Kidney (tissue), 14 donors: Measurements from ENCODE around the gene GIMAP7. TPM values are rescaled to one million over a fixed set of nuclear protein-coding genes. Genes with fewer than 3 reads are reported as not detected.

Experiments
- DNase-seq, 5 donors: peaks; one replicate each; pipeline ENCODE4 v3.0.0-alpha.2; 2013 to 2020
- FAIRE-seq: peaks from 2 replicates; lab custom pipeline; 2012; peaks lifted over from hg19 to GRCh38; lab: Jason Lieb, UNC
- H3K27ac ChIP-seq, 2 donors: one replicate each; pipeline ENCODE4 v1.7.0; 2013; ENCODE audit warnings: low read depth in 2 of 2, low read length in 2 of 2, inconsistent platforms in 1 of 2
- H3K27me3 ChIP-seq: one replicate; pipeline ENCODE4 v1.7.1; 2013; ENCODE audit warnings: low read length, inconsistent platforms; ENCODE audit not compliant: control insufficient read depth, insufficient read depth
- H3K36me3 ChIP-seq, 3 donors: one replicate each; pipeline versions ENCODE4 v1.7.0 to v1.7.1; 2013; ENCODE audit warnings: low read length in 3 of 3, control low read depth in 1 of 3, inconsistent platforms in 1 of 3; ENCODE audit not compliant: insufficient read depth in 3 of 3, control insufficient read depth in 2 of 3
- H3K4me1 ChIP-seq, 3 donors: one replicate each; pipeline versions ENCODE4 v1.7.0 to v1.7.1; 2013; ENCODE audit warnings: low read length in 3 of 3, inconsistent platforms in 1 of 3, low read depth in 1 of 3; ENCODE audit not compliant: control insufficient read depth in 2 of 3, insufficient read depth in 2 of 3
- H3K4me3 ChIP-seq, 3 donors: one replicate each; pipeline versions ENCODE4 v1.7.0 to v1.8.1; 2013; ENCODE audit warnings: low read length in 3 of 3, control low read depth in 1 of 3, inconsistent platforms in 1 of 3
- H3K9ac ChIP-seq, 3 donors: one replicate each; pipeline versions ENCODE4 v1.7.0 to v1.7.1; 2013; ENCODE audit warnings: low read length in 3 of 3, control low read depth in 1 of 3, inconsistent platforms in 1 of 3
- H3K9me3 ChIP-seq, 3 donors: one replicate each; pipeline versions ENCODE4 v1.7.0 to v1.7.1; 2013; ENCODE audit warnings: low read length in 3 of 3, control low read depth in 1 of 3, inconsistent platforms in 1 of 3; ENCODE audit not compliant: control insufficient read depth in 2 of 3, insufficient read depth in 1 of 3
- CTCF ChIP-seq: IDR thresholded peaks from 3 replicates; pipeline ENCODE4 v1.5.1; 2012; ENCODE audit warnings: mild to moderate bottlenecking, moderate library complexity, borderline replicate concordance; ENCODE audit not compliant: insufficient read depth; ENCODE audit errors: extremely low read depth
- intact Hi-C: fragments of 100-400 bp; cut with DNase I; formaldehyde crosslinking; loops from one replicate; pipeline ENCODE4 v1.11.1; 2022
- polyA plus RNA-seq: library from polyadenylated mRNA; stranded (reverse); fragments of 350-450 nt; fragmentation: Illumina TruSeq; extraction: RNeasy Lipid Tissue Mini Kit (QIAGEN cat#74804); gene quantifications from one replicate; pipeline ENCODE4 v1.2.3, GENCODE V29; 2014; ENCODE audit warnings: low read depth, low replicate concordance; ENCODE audit not compliant: insufficient read depth
- total RNA-seq: library from RNA; stranded (reverse); fragmentation: NEBNext Ultra II Directional; extraction: Animal tissue kit (Norgen Biotek cat#: 25700); gene quantifications from one replicate; pipeline ENCODE4 v1.2.1, GENCODE V29; 2021
- donor health status: control.
- donor health status: control.
- donor health status: control.
- donor health status: control.
- donor health status: control.
- donor health status: DM: yes; HTN: yes; CAD: no.
- donor health status: Normal renal cell carcinoma (clear cell type).

GIMAP7 gene
- total and polyA plus RNA-seq, 2 donors from 2014 or later = 36.0 to 43.6 TPM

GRCh38 chr7:150556521-150557138 is 42.0 kb downstream of the GIMAP7 start:
- no peak overlapping the region for H3K4me3 ChIP-seq
- H3K36me3 ChIP-seq = no peaks in the 10 kb centered on the region
- no peak overlapping the region for H3K27ac ChIP-seq
- H3K9me3 ChIP-seq = peaks cover 0 to 2% (median 0%) of the 10 kb centered on the region in 3 donors
- DNase-seq (no peak), FAIRE-seq (no peak)
- no peaks in the 10 kb centered on the region for H3K4me1 ChIP-seq
- TF ChIP-seq CTCF = no peak
- H3K9ac ChIP-seq = no peak overlapping the region
- intact Hi-C loops = no loop called here
- no peaks in the 10 kb centered on the region for H3K27me3 ChIP-seq

- TF ChIP-seq CTCF = no peak
- intact Hi-C loops = no loop called here
- FAIRE-seq = no peak
These were observed 45.8 kb downstream of the GIMAP7 start for GRCh38 chr7:150560486-150560885.

GRCh38 chr7:150562919-150563318 is 48.2 kb downstream of the GIMAP7 start:
- FAIRE-seq = no peak

More at GRCh38 chr7:150560486-150560885, 45.8 kb downstream of the GIMAP7 start:
- H3K36me3 ChIP-seq = no peaks in the 10 kb centered on the region
- DNase-seq = no peak
- H3K9ac ChIP-seq = no peak overlapping the region
- H3K4me1 ChIP-seq = no peaks in the 10 kb centered on the region
- peaks cover 0 to 2% (median 0%) of the 10 kb centered on the region in 3 donors for H3K9me3 ChIP-seq
- H3K27ac ChIP-seq = no peak overlapping the region
- no peak overlapping the region for H3K4me3 ChIP-seq
- no peaks in the 10 kb centered on the region for H3K27me3 ChIP-seq

More at GRCh38 chr7:150562919-150563318, 48.2 kb downstream of the GIMAP7 start:
- Histone ChIP-seq H3K36me3 (no peaks in the 10 kb centered on the region), H3K4me1 (no peaks in the 10 kb centered on the region), H3K9me3 (peaks cover 0 to 2% (median 0%) of the 10 kb centered on the region in 3 donors), H3K27me3 (no peaks in the 10 kb centered on the region), H3K4me3 (no peak overlapping the region), H3K9ac (no peak overlapping the region), H3K27ac (no peak overlapping the region)
- intact Hi-C loops = no loop called here
- TF ChIP-seq CTCF = no peak
- no peak for DNase-seq
